ENCODE data around the gene NPW.
A peak's percentile ranks its signal among the peaks of the same experiment; 100 is the strongest.
"Not testable (repeated sequence)": the region's sequence is repeated elsewhere in the genome, so short reads cannot be mapped to it uniquely, and the experiment has no call there.

Gene NPW

DNA sequence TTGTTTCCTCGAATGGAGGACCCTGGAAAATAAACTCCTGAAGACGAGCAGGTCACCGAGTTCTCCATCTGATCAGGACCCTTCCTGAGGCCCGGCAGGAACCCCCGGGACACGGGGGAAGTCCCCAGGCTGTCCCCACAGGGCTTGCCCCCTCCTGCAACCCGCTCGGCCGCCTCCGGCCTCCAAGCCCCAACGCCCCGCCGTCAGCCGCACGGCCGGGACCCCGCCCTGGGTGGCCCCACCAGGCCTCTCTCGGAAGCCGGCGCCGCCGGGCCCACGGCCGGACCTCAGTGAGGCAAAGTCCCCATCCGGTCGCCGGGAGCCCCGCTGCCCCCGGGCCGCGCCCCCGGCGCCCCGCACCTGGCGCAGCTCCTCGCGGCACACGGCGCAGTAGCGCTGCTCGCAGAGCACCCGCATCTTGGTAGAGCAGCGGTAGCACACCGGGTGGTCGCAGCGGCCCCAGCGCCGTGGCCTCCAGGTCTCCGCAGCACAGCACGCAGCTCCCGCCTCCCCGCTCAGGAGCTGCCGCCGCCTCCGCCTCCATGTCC lies 10.3 kb upstream of the NPW start:
- peak overlapping the region; percentile 99 for H3K27ac ChIP-seq
- TF ChIP-seq CTCF (conservative IDR thresholded peaks at IDR 0.05) (no peak), ZFX (IDR thresholded peaks at IDR 0.05) (peak; percentile 65)

DNA sequence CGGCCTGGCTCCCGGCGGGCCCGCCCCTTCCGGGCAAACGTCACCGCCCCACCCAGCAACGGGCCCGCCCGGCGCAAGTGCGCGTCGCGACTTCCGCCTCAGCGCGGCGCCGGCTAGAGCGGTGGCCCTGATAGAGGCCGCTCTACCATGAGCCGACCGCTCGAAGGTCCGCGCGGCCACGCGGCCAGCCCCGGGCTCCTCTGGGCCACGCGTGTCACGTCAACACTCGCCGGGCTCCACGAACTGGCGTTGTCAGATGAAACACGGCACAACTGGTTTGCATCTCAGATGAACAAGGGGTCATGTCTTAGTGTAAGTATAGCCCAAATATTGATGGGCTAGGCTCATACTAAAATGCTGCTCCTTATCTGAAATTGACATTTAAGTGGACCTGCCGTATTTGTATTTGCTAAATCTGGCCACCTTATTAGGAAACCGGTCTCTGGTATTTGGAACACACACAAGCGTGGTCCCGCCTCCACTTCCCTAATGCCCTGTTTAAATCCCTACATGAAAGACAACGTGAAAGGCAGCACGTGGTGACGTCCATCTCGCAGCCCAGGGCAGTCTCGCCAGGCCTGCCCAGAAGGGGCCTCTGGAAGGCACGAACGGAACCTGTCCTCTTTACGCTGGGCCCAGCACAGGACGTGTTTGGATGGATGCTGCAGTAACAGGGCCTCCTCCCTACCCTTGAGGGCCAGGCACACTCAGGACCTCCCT lies 9.6 kb upstream of the NPW start, which contains the start of gene ZNF598:
Gene ZNF598 (minus strand): TSS at position 31 of the 720 bp plus-strand sequence.
- peak within 1 kb of the TSS; percentile 99 for H3K27ac ChIP-seq
- TF ChIP-seq ZFX (IDR thresholded peaks at IDR 0.05): no peak; the same call in 1 of the 2 replicates
- no peak; the same call in 1 of the 2 replicates for TF ChIP-seq CTCF (conservative IDR thresholded peaks at IDR 0.05)

DNA sequence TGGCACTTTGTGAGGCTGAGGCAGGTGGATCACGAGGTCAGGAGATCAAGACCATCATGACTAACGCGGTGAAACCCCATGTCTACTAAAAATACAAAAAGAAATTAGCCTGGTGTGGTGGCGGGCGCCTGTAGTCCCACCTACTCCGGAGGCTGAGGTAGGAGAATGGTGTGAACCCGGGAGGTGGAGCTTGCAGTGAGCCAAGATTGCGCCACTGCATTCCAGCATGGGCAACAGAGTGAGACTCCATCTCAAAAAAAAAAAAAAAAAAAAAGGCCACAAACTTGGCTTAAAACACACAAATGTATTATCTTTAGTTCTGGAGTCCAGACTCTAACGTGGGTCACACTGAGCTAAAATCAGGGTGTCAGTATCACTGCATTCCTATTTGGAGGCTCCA lies 7.9 kb upstream of the NPW start:
- not testable (repeated sequence) for H3K27ac ChIP-seq

DNA sequence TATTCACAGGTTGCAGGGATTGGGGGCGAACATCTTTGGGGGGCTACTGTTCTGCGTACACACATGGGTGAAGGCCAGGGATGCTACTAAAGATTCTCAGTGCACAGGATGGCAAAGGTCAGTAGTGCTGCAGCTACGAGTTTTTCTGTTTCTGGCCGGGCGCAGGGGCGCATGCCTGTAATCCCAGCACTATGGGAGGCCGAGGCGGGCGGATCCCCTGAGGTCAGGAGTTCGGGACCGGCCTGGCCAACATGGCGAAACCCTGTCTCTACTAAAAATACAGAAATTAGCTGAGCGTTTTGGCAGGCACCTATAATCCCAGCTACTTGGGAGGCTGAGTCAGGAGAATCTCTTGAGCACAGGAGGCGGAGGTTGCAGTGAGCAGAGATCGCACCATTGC lies 6.1 kb upstream of the NPW start:
- H3K27ac ChIP-seq: no peak overlapping the region
- TF ChIP-seq CTCF (conservative IDR thresholded peaks at IDR 0.05) (no peak), ZFX (IDR thresholded peaks at IDR 0.05) (no peak)

GRCh38 chr16:2015117-2015946 lies 4.3 kb upstream of the NPW start:
- H3K27ac ChIP-seq: peak overlapping the region; percentile 89
- TF ChIP-seq CTCF (conservative IDR thresholded peaks at IDR 0.05): no peak
- TF ChIP-seq ZFX (IDR thresholded peaks at IDR 0.05): no peak

- peak overlapping the region; percentile 89 for H3K27ac ChIP-seq
Measured at GRCh38 chr16:2015947-2016208, 3.7 kb upstream of the NPW start.

DNA sequence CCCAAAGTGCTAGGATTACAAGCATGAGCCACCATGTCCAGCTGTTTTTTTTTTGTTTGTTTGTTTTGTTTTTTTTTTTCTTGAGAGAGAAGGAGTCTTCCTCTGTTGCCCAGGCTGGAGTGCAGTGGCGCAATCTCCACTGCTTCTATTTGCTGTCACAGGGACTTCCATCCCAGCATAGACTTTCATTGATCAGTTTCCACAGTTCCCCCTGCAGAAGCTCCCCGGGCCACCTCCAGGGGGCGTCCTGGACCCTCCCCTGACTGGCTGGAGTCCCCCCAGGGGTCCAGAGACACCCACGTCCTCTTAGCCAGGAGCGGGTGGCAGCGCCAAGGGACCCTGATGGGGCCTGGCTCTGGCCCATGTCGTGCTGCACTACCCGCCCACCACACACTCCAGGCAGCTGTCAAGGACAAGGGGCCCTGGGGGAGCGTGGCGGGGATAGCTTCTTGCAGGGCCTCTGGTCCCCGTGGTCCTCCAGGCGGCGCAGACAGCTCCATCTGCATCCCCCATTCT lies 3.1 kb upstream of the NPW start:
- H3K27ac ChIP-seq: peak overlapping the region; percentile 89
- TF ChIP-seq CTCF (conservative IDR thresholded peaks at IDR 0.05): peak; percentile 68
- no peak for TF ChIP-seq ZFX (IDR thresholded peaks at IDR 0.05)

More at GRCh38 chr16:2015947-2016208, 3.7 kb upstream of the NPW start:
- TF ChIP-seq CTCF (conservative IDR thresholded peaks at IDR 0.05): no peak
- no peak for TF ChIP-seq ZFX (IDR thresholded peaks at IDR 0.05)
